Glutamatergic neuron (in vitro differentiated cells): ENCODE data around the gene NMNAT2. TPM values are rescaled to one million over a fixed set of nuclear protein-coding genes. Genes with fewer than 3 reads are reported as not detected.

Experiments used
- DNase-seq: peaks from one replicate; pipeline ENCODE4 v3.0.0; 2022
- H3K27ac Mint-ChIP-seq: one replicate; pipeline ENCODE4 v1.8.0; 2020; ENCODE audit warnings: mild to moderate bottlenecking, mixed read lengths, inconsistent platforms; ENCODE audit not compliant: unreplicated experiment
- H3K27me3 Mint-ChIP-seq: one replicate; pipeline ENCODE4 v1.8.0; 2020; ENCODE audit warnings: mild to moderate bottlenecking, moderate library complexity, mixed read lengths, inconsistent platforms; ENCODE audit not compliant: unreplicated experiment
- H3K36me3 Mint-ChIP-seq: one replicate; pipeline ENCODE4 v1.8.0; 2020; ENCODE audit warnings: mild to moderate bottlenecking, mixed read lengths, inconsistent platforms; ENCODE audit not compliant: unreplicated experiment
- H3K4me1 Mint-ChIP-seq: one replicate; pipeline ENCODE4 v1.8.0; 2020; ENCODE audit warnings: mild to moderate bottlenecking, low read depth, mixed read lengths, inconsistent platforms; ENCODE audit not compliant: unreplicated experiment
- H3K4me3 Mint-ChIP-seq: one replicate; pipeline ENCODE4 v1.8.0; 2020; ENCODE audit warnings: mild to moderate bottlenecking, mixed read lengths, inconsistent platforms; ENCODE audit not compliant: unreplicated experiment
- H3K9me3 Mint-ChIP-seq: one replicate; pipeline ENCODE4 v1.8.0; 2020; ENCODE audit warnings: mild to moderate bottlenecking, moderate library complexity, mixed read lengths, inconsistent platforms; ENCODE audit not compliant: unreplicated experiment
- total RNA-seq: library from RNA; stranded (reverse); fragmentation: NEBNext Ultra II Directional; extraction: Animal tissue kit (Norgen Biotek cat#: 25700); gene quantifications from one replicate; pipeline ENCODE4 v1.2.1, GENCODE V29; 2021; ENCODE audit not compliant: unreplicated experiment
- TF ChIP-seq, protein P1 (sequence below): fragments of 200-600 bp; sonication (generic); IDR thresholded peaks from one replicate; pipeline ENCODE4 v1.5.0; 2021; ENCODE audit not compliant: partially characterized antibody, unreplicated experiment

NMNAT2 gene
- total RNA-seq, 1 donor from 2014 or later = 76.4 TPM

DNA sequence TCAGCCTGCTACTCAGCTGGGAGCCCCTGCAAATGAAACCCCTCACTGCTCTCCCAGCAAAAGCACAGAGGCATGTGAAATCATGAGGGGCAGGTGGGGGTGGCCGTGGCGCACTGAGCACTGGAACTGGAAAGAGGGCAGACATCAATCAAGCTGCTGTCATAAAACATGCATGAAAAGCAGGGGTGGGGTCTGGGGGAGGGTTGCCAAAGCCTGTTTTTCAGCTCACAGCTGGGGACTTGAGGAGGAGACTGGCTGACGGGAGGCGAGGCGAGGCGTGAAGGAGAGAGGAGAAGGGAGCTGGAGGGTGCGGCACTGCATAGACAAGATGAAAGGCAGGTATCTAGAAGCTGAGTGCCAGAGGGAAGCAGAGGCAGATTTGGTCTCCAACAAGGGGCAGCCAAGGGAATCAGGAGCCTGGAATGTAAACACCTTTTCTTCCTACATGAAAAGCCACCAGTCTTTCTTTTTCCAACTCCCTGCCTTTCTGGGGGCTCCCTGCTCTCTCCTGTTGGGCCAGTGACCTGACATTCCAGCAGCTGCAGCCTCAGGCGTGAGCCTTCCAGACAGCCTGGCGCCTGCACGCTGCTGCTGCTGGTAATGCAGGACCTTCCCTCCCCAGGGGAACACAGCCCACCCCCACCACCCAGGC lies 87.0 kb downstream of the NMNAT2 start:
- TF ChIP-seq, protein P1, sequence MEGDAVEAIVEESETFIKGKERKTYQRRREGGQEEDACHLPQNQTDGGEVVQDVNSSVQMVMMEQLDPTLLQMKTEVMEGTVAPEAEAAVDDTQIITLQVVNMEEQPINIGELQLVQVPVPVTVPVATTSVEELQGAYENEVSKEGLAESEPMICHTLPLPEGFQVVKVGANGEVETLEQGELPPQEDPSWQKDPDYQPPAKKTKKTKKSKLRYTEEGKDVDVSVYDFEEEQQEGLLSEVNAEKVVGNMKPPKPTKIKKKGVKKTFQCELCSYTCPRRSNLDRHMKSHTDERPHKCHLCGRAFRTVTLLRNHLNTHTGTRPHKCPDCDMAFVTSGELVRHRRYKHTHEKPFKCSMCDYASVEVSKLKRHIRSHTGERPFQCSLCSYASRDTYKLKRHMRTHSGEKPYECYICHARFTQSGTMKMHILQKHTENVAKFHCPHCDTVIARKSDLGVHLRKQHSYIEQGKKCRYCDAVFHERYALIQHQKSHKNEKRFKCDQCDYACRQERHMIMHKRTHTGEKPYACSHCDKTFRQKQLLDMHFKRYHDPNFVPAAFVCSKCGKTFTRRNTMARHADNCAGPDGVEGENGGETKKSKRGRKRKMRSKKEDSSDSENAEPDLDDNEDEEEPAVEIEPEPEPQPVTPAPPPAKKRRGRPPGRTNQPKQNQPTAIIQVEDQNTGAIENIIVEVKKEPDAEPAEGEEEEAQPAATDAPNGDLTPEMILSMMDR = no peak
- Mint-ChIP-seq H3K36me3 (no peaks in the 10 kb centered on the region), H3K4me1 (peaks cover 24% of the 10 kb centered on the region), H3K27ac (peak overlapping the region; percentile 95), H3K9me3 (peaks cover 2% of the 10 kb centered on the region), H3K27me3 (peaks cover 20% of the 10 kb centered on the region), H3K4me3 (peak overlapping the region; percentile 84)
- DNase-seq = peak; percentile 54

DNA sequence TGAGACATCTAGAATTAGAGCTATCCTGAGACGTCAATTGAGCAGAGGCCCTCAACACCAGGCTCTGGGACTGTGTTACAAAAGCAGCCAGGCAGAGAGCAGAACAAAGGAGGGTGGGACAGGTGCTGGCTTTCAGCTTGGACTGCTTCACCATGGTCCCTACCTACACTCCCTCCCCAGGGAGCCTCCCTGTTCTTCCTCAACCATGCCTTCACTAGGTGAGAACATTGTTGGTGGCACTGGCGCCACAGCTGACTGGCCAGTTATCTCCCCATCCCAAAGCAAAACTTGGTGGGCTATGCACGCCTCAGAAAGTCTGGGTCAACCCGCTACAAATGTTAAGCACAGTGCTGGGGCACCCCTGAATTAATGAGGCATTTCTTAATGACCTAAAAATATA lies 87.8 kb downstream of the NMNAT2 start:
- peaks cover 24% of the 10 kb centered on the region for H3K4me1 Mint-ChIP-seq
- H3K36me3 Mint-ChIP-seq = no peaks in the 10 kb centered on the region
- peak overlapping the region; percentile 84 for H3K4me3 Mint-ChIP-seq
- TF ChIP-seq, protein P1 = no peak
- DNase-seq = no peak
- H3K27ac Mint-ChIP-seq = peak overlapping the region; percentile 62
- H3K9me3 Mint-ChIP-seq = peaks cover 2% of the 10 kb centered on the region
- peaks cover 20% of the 10 kb centered on the region for H3K27me3 Mint-ChIP-seq

DNA sequence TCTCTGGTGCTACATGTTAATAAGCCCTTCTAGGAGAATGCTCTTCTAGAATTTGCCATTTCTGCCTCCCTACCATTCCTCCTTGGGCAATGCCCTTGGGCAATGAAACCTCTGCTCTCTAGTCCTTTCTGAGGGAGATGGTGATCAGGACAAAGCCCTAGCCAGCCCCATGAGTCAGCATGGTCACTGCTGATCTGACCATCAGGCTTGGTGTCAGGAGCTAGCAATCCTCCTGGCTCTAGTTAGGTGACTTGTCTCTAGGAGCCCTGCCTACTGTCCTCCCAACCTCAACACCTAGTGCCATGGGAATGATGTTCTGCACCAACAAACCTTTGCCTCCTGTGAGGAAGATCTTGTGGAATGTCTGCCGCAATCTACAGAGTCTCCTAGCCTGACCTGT lies 89.8 kb downstream of the NMNAT2 start:
- H3K36me3 Mint-ChIP-seq = no peaks in the 10 kb centered on the region
- peaks cover 15% of the 10 kb centered on the region for H3K27me3 Mint-ChIP-seq
- H3K27ac Mint-ChIP-seq = no peak overlapping the region
- H3K4me1 Mint-ChIP-seq = peaks cover 24% of the 10 kb centered on the region
- no peak for DNase-seq
- TF ChIP-seq, protein P1 = no peak
- no peak overlapping the region for H3K4me3 Mint-ChIP-seq
- peaks cover 6% of the 10 kb centered on the region for H3K9me3 Mint-ChIP-seq

DNA sequence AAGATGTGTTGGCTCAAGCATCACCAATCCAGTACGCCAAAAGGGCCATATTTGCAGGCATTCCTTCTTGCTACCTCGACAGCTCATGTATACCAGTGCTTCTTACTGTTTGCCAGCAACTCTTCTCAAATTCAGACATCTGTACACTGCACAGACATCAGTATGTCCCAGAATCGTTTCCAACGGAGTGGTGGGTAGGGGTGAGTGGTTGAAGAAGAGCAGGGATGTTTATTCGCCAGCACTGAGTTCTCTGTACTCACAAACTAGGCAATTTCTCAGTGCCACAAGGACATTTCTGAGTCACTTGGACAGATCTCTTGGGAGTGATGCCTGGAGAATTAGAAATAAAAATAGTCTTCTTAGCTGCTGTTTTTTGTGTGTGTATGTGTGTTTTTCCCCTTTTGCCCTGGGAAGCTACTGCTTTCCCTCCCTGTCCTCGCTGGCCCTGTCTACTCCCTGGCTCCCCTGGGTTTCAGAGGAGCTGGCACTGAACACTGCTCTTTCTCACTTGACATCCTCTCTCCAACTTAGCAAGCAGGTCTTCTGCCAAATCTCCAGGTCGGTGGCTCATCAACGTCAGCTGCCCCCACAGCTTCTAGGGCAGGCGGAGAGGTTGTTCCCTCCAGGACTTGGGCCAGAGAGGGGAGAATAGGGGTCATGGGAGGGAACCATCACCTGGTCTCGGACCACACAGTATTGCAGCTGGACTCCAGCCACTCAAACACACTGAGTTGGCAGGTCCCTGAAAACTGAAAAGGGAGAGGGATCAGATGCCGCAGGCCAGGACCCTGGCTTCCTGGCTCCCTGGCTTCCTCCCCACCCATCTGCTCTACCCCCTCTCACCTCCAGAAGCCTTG lies 90.5 kb downstream of the NMNAT2 start:
- H3K4me3 Mint-ChIP-seq = no peak overlapping the region
- TF ChIP-seq, protein P1 = no peak
- H3K27me3 Mint-ChIP-seq = peaks cover 16% of the 10 kb centered on the region
- peaks cover 6% of the 10 kb centered on the region for H3K9me3 Mint-ChIP-seq
- H3K27ac Mint-ChIP-seq = no peak overlapping the region
- no peak for DNase-seq
- no peaks in the 10 kb centered on the region for H3K36me3 Mint-ChIP-seq
- H3K4me1 Mint-ChIP-seq = peaks cover 22% of the 10 kb centered on the region
